ENCODE results near the gene MRFAP1.

The MRFAP1 gene

GRCh38 chr4:6601661-6602250, 38.7 kb upstream of the MRFAP1 start:
- no peak for TF ChIP-seq CTCF (IDR thresholded peaks at IDR 0.05; ENCODE audit: insufficient read depth, low read length, poor library complexity, severe bottlenecking)
- Histone ChIP-seq H3K27me3 (replicated peaks; ENCODE audit: control insufficient read depth, insufficient read depth, low read length) (no peaks in the 10 kb centered on the region), H3K36me3 (ENCODE audit: control insufficient read depth, insufficient read depth, low read length) (peaks cover 41% of the 10 kb centered on the region), H3K4me3 (replicated peaks; ENCODE audit: low read depth, low read length) (no peak overlapping the region)
- no peak for DNase-seq (ENCODE audit: extremely low read depth, insufficient read length)

- Histone ChIP-seq H3K4me3 (replicated peaks; ENCODE audit: low read depth, low read length) (no peak overlapping the region), H3K36me3 (ENCODE audit: control insufficient read depth, insufficient read depth, low read length) (peaks cover 38% of the 10 kb centered on the region), H3K27me3 (replicated peaks; ENCODE audit: control insufficient read depth, insufficient read depth, low read length) (no peaks in the 10 kb centered on the region)
- no peak for DNase-seq (ENCODE audit: extremely low read depth, insufficient read length)
- no peak for TF ChIP-seq CTCF (IDR thresholded peaks at IDR 0.05; ENCODE audit: insufficient read depth, low read length, poor library complexity, severe bottlenecking)
Measured at GRCh38 chr4:6602289-6602688, 38.2 kb upstream of the MRFAP1 start.

GRCh38 chr4:6603128-6603527, 37.4 kb upstream of the MRFAP1 start:
- no peak for TF ChIP-seq CTCF (IDR thresholded peaks at IDR 0.05; ENCODE audit: insufficient read depth, low read length, poor library complexity, severe bottlenecking)

GRCh38 chr4:6605114-6605513, 35.4 kb upstream of the MRFAP1 start:
- H3K4me3 ChIP-seq (replicated peaks; ENCODE audit: low read depth, low read length): no peak overlapping the region
- peaks cover 41% of the 10 kb centered on the region for H3K36me3 ChIP-seq (ENCODE audit: control insufficient read depth, insufficient read depth, low read length)
- DNase-seq (ENCODE audit: extremely low read depth, insufficient read length): no peak
- H3K27me3 ChIP-seq (replicated peaks; ENCODE audit: control insufficient read depth, insufficient read depth, low read length): no peaks in the 10 kb centered on the region
- TF ChIP-seq CTCF (IDR thresholded peaks at IDR 0.05; ENCODE audit: insufficient read depth, low read length, poor library complexity, severe bottlenecking): no peak

More at GRCh38 chr4:6603128-6603527, 37.4 kb upstream of the MRFAP1 start:
- no peak for DNase-seq (ENCODE audit: extremely low read depth, insufficient read length)
- Histone ChIP-seq H3K27me3 (replicated peaks; ENCODE audit: control insufficient read depth, insufficient read depth, low read length) (no peaks in the 10 kb centered on the region), H3K36me3 (ENCODE audit: control insufficient read depth, insufficient read depth, low read length) (peaks cover 32% of the 10 kb centered on the region), H3K4me3 (replicated peaks; ENCODE audit: low read depth, low read length) (no peak overlapping the region)

- TF ChIP-seq CTCF (IDR thresholded peaks at IDR 0.05; ENCODE audit: insufficient read depth, low read length, poor library complexity, severe bottlenecking): no peak
Measured at GRCh38 chr4:6605605-6606004, 34.9 kb upstream of the MRFAP1 start.

More at GRCh38 chr4:6605605-6606004, 34.9 kb upstream of the MRFAP1 start:
- Histone ChIP-seq H3K27me3 (replicated peaks; ENCODE audit: control insufficient read depth, insufficient read depth, low read length) (no peaks in the 10 kb centered on the region), H3K36me3 (ENCODE audit: control insufficient read depth, insufficient read depth, low read length) (peaks cover 39% of the 10 kb centered on the region), H3K4me3 (replicated peaks; ENCODE audit: low read depth, low read length) (no peak overlapping the region)
- no peak for DNase-seq (ENCODE audit: extremely low read depth, insufficient read length)
